GM19468 (cell line): Measurements from ENCODE around the gene GAR1.
A peak's percentile ranks its signal among the peaks of the same experiment; 100 is the strongest.
"Not testable (repeated sequence)": the region's sequence is repeated elsewhere in the genome, so short reads cannot be mapped to it uniquely, and the experiment has no call there.

Experiments
- ATAC-seq: cut with Tn5 transposase; IDR thresholded peaks from one replicate; pipeline ENCODE4 v1.9.1; 2021; ENCODE audit warnings: mild to moderate bottlenecking, moderate library complexity, moderate number of reproducible peaks; ENCODE audit not compliant: unreplicated experiment; ENCODE audit errors: extremely low read depth

The GAR1 gene

GRCh38 chr4:109815151-109816081, at the start of gene GAR1:
Gene GAR1, plus strand, starts transcription at chr4:109815762. Its CDS starts 403 bp downstream, at chr4:109816165.
- ATAC-seq = peak; percentile 99

- not testable (repeated sequence) for ATAC-seq
These were observed 33.5 kb upstream of the GAR1 start for GRCh38 chr4:109782092-109782491.

- ATAC-seq = no peak
These were observed 28.7 kb upstream of the GAR1 start for GRCh38 chr4:109786846-109787245.

GRCh38 chr4:109787807-109788206, 27.8 kb upstream of the GAR1 start:
- ATAC-seq = no peak

- ATAC-seq = no peak
These were observed 20.5 kb upstream of the GAR1 start for GRCh38 chr4:109795059-109795458.

GRCh38 chr4:109798866-109799265, 16.7 kb upstream of the GAR1 start:
- ATAC-seq = no peak

GRCh38 chr4:109801099-109801789, 14.3 kb upstream of the GAR1 start:
- no peak for ATAC-seq

GRCh38 chr4:109801895-109802319, 13.7 kb upstream of the GAR1 start, which contains the start of gene CFI:
Gene CFI, minus strand, starts transcription at chr4:109801999. Its CDS starts 28 bp downstream, at chr4:109801971.
- ATAC-seq = no peak

GRCh38 chr4:109803924-109804571, 11.5 kb upstream of the GAR1 start:
- ATAC-seq = no peak

- no peak for ATAC-seq
These were observed 5.9 kb upstream of the GAR1 start for GRCh38 chr4:109809655-109810054.

- ATAC-seq = no peak
These were observed 4.8 kb upstream of the GAR1 start for GRCh38 chr4:109810552-109811387.

- ATAC-seq = no peak
These were observed 3.9 kb upstream of the GAR1 start for GRCh38 chr4:109811707-109812106.

- no peak for ATAC-seq
These were observed 500 bp downstream of the GAR1 start for GRCh38 chr4:109816082-109816442.

GRCh38 chr4:109816894-109817293, 1.3 kb downstream of the GAR1 start:
- no peak for ATAC-seq

GRCh38 chr4:109818268-109818667, 2.7 kb downstream of the GAR1 start:
- no peak for ATAC-seq

- ATAC-seq = no peak
These were observed 5.0 kb downstream of the GAR1 start for GRCh38 chr4:109820563-109820962.

- ATAC-seq = no peak
These were observed 5.6 kb downstream of the GAR1 start for GRCh38 chr4:109821185-109821584.

GRCh38 chr4:109826719-109827118, 11.2 kb downstream of the GAR1 start:
- ATAC-seq = no peak

- no peak for ATAC-seq
These were observed 12.1 kb downstream of the GAR1 start, which contains the start of gene RRH for GRCh38 chr4:109827672-109828071. Gene RRH, plus strand, starts transcription at chr4:109827972. Its CDS starts 56 bp downstream, at chr4:109828028.

- no peak for ATAC-seq
These were observed 18.2 kb downstream of the GAR1 start for GRCh38 chr4:109833756-109834155.
